Measurements from ENCODE around the gene ISG15. TPM values are rescaled to one million over a fixed set of nuclear protein-coding genes. Genes with fewer than 3 reads are reported as not detected.

ISG15 gene
- total and polyA plus RNA-seq, 9 of the 15 experiments (the other 6 are each of a cell fraction or from before 2014, with no cell fraction given), result 0.40 to 58.3 (median 12.2) TPM

DNA sequence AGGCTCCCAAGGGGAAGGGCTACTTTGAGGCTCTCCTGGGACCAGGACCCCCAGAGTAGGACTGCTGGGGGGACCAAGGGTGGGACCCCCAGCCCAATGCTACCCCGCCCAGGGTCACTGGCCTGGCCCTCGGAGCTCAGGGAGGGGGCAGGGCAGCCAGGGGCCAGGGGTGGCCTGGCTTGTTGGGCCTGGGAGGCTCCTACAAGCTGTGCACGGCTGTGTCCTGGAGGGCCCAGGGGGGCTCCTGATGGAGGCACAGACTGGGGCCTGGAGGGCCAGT is 15.6 kb upstream of the ISG15 start:
- Histone ChIP-seq H3K4me1 (replicated peaks in 1 of 2; ENCODE audit: control insufficient read depth in 2 of 2, insufficient read depth in 2 of 2, low read length in 2 of 2) (peaks cover 4 to 71% of the 10 kb centered on the region in 2 experiments; a peak in 4 of 5 replicates), H3K4me3 (no peak overlapping the region), H4K20me1 (replicated peaks; ENCODE audit: control insufficient read depth, insufficient read depth, low read length) (peaks cover 9% of the 10 kb centered on the region; the same call in 1 of the 2 replicates), H3K9ac (ENCODE audit: insufficient read depth in 1 of 2, low read depth in 2 of 2, low read length in 2 of 2) (peak overlapping the region in 1 of 2 experiments; percentile 24; a peak in 1 of 4 replicates), H2AFZ (ENCODE audit: low read depth, low read length) (no peak overlapping the region), H3K27me3 (ENCODE audit: control insufficient read depth in 2 of 2, insufficient read depth in 2 of 2, low read length in 2 of 2) (peaks cover 0 to 8% of the 10 kb centered on the region in 2 experiments; a peak in 1 of 5 replicates), H3K27ac (ENCODE audit: extremely low read depth, low read depth, low read length) (no peak overlapping the region), H3K9me3 (replicated peaks; ENCODE audit: control insufficient read depth, insufficient read depth, low read depth, low read length) (no peaks in the 10 kb centered on the region), H3K9me1 (ENCODE audit: control insufficient read depth, insufficient read depth, low read length) (no peaks in the 10 kb centered on the region), H3K79me2 (ENCODE audit: control insufficient read depth, insufficient read depth, low read length) (peaks cover 16% of the 10 kb centered on the region; the same call in 2 of the 3 replicates), H3K4me2 (ENCODE audit: insufficient read depth, low read length) (no peak overlapping the region), H3K36me3 (ENCODE audit: control insufficient read depth, insufficient read depth, low read length) (no peaks in the 10 kb centered on the region)
- FAIRE-seq (no peak), DNase-seq (ENCODE audit: extremely low read depth in 1 of 4, low spot score in 3 of 4) (peak in 1 of 4 experiments; percentile 14), ATAC-seq (no peak)
- 69% methylated on average over 3 of the region's 3 CpGs for WGBS (ENCODE audit: insufficient coverage, low coverage, missing lambda C conversion rate)
- TF ChIP-seq ZFX (CRISPR knock-in tag; IDR thresholded peaks at IDR 0.05) (0 out of 2 replicates have a peak, but pooled peaks have one; percentile 7), ZBTB7A (IDR thresholded peaks at IDR 0.05; ENCODE audit: borderline replicate concordance, control insufficient read depth, low read depth, low read length) (peak; percentile 41; the same call in 1 of the 2 replicates), COPS2 (conservative IDR thresholded peaks at IDR 0.05) (no peak)
- CTCF ChIA-PET (ENCODE audit: low intra/inter-chr PET ratio), result no interaction called here
- in situ Hi-C loops (cut with MboI) (no loop called here), intact Hi-C loops (cut with micrococcal nuclease) (no loop called here)
- POLR2A ChIA-PET, result interaction anchor here (0.7 to 1.9 kb wide), 6 partner anchors 13 to 205 kb away, joined by 3 to 8 read pairs (median 4); partner anchors contain the start of genes ISG15 and PERM1
- BruUV-seq (replicated peaks), result no TSS peak

DNA sequence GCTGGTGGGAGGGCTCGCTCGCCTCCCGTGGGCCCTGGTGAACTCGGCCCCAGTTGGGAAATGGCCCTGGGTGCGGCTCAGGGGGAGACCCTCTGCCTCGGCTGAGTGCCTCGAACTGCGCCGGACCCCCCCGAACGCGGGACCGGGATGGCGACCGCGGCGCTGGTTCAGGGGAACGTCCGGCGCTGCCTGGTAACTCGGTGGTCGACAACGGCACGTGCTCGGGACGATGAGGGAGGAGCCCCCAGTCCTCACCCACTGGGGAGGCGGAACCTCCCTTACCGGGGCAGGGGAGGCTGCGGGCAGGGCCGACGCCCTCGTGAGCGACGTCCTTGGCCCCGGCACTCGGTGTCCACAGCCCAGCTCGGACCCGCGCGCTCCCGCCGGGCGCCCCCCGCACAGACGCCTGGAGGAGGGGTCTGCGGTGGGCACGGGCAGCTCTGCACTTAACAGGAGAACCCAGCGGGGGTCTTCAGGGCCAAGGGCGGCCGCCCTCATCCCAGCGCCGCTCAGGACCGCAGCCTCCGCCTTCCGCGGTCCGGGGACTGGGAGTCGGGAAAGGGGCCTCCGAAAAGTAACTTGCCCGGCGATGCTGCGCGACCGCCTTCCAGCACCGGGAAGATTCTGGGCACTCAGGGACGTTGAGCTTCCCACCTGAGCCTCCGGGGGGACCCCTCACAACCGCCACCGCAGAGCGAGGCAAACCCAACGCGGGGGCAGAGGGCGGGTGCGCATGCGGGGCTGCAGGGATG is 15.1 kb upstream of the ISG15 start:
- H3K4me3 ChIP-seq, result peak overlapping the region; percentile 52; the same call in 1 of the 2 replicates
- no peak for FAIRE-seq
- in situ Hi-C loops (cut with MboI) (no loop called here), intact Hi-C loops (cut with micrococcal nuclease) (no loop called here)
- ChIA-PET POLR2A (interaction anchor here (0.7 to 1.9 kb wide), 6 partner anchors 14 to 205 kb away, joined by 3 to 8 read pairs (median 4); partner anchors contain the start of genes ISG15 and PERM1), CTCF (ENCODE audit: low intra/inter-chr PET ratio) (no interaction called here)
- no peaks in the 10 kb centered on the region for H3K36me3 ChIP-seq (ENCODE audit: control insufficient read depth, insufficient read depth, low read length)
- no peaks in the 10 kb centered on the region for H3K9me1 ChIP-seq (ENCODE audit: control insufficient read depth, insufficient read depth, low read length)
- TSS peak; percentile 33 for BruUV-seq (replicated peaks)
- no peak overlapping the region for H3K4me2 ChIP-seq (ENCODE audit: insufficient read depth, low read length)
- WGBS (ENCODE audit: insufficient coverage, low coverage, missing lambda C conversion rate), result 67% methylated on average over 46 of the region's 75 CpGs
- peaks cover 0 to 8% of the 10 kb centered on the region in 2 experiments; a peak in 1 of 5 replicates for H3K27me3 ChIP-seq (ENCODE audit: control insufficient read depth in 2 of 2, insufficient read depth in 2 of 2, low read length in 2 of 2)
- H3K9me3 ChIP-seq (replicated peaks; ENCODE audit: control insufficient read depth, insufficient read depth, low read depth, low read length), result no peaks in the 10 kb centered on the region
- H3K9ac ChIP-seq (ENCODE audit: insufficient read depth in 1 of 2, low read depth in 2 of 2, low read length in 2 of 2), result peak overlapping the region in 1 of 2 experiments; percentile 43; a peak in 1 of 4 replicates
- peaks cover 11% of the 10 kb centered on the region; the same call in 1 of the 2 replicates for H4K20me1 ChIP-seq (replicated peaks; ENCODE audit: control insufficient read depth, insufficient read depth, low read length)
- H3K4me1 ChIP-seq (replicated peaks in 1 of 2; ENCODE audit: control insufficient read depth in 2 of 2, insufficient read depth in 2 of 2, low read length in 2 of 2), result peaks cover 7 to 76% of the 10 kb centered on the region in 2 experiments; a peak in 4 of 5 replicates
- ATAC-seq, result no peak
- H3K27ac ChIP-seq (ENCODE audit: extremely low read depth, low read depth, low read length), result no peak overlapping the region
- peak in 2 of 4 experiments; percentile 26 to 49 for DNase-seq (ENCODE audit: extremely low read depth in 1 of 4, low spot score in 3 of 4)
- H2AFZ ChIP-seq (ENCODE audit: low read depth, low read length), result no peak overlapping the region
- H3K79me2 ChIP-seq (ENCODE audit: control insufficient read depth, insufficient read depth, low read length), result peaks cover 16% of the 10 kb centered on the region; the same call in 2 of the 3 replicates
- TF ChIP-seq HNRNPLL (IDR thresholded peaks at IDR 0.05; ENCODE audit: low read depth, low read length, poor library complexity, severe bottlenecking) (no peak), CHD2 (IDR thresholded peaks at IDR 0.05; ENCODE audit: low read depth, low read length) (no peak), ELK1 (CRISPR knock-in tag; IDR thresholded peaks at IDR 0.05) (no peak), CBX8 (IDR thresholded peaks at IDR 0.05; ENCODE audit: borderline replicate concordance, extremely low read depth, low read depth, low read length, poor library complexity, severe bottlenecking) (no peak), RBM34 (IDR thresholded peaks at IDR 0.05; ENCODE audit: borderline replicate concordance, insufficient read depth, low read length) (0 out of 2 replicates have a peak, but pooled peaks have one; percentile 57), CBFB (CRISPR knock-in tag; IDR thresholded peaks at IDR 0.05) (no peak), ZNF224 (CRISPR knock-in tag; IDR thresholded peaks at IDR 0.05) (no peak)
- TF ChIP-seq, protein P1, sequence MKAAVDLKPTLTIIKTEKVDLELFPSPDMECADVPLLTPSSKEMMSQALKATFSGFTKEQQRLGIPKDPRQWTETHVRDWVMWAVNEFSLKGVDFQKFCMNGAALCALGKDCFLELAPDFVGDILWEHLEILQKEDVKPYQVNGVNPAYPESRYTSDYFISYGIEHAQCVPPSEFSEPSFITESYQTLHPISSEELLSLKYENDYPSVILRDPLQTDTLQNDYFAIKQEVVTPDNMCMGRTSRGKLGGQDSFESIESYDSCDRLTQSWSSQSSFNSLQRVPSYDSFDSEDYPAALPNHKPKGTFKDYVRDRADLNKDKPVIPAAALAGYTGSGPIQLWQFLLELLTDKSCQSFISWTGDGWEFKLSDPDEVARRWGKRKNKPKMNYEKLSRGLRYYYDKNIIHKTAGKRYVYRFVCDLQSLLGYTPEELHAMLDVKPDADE (conservative IDR thresholded peaks at IDR 0.05; ENCODE audit: control insufficient read depth, low read depth, low read length), result no peak
